HG02610 (cell line): ENCODE results near the gene MKRN2.

Source experiments
- ATAC-seq: cut with Tn5 transposase; IDR thresholded peaks from one replicate; pipeline ENCODE4 v1.9.1; 2021; ENCODE audit warnings: mild to moderate bottlenecking, moderate library complexity; ENCODE audit not compliant: unreplicated experiment

The MKRN2 gene

GRCh38 chr3:12585181-12585580 is 28.3 kb downstream of the MKRN2 start:
- ATAC-seq, result no peak

GRCh38 chr3:12585970-12586369 is 29.1 kb downstream of the MKRN2 start:
- peak; percentile 71 for ATAC-seq

- no peak for ATAC-seq
Observed at GRCh38 chr3:12586403-12586802, 29.5 kb downstream of the MKRN2 start.

- ATAC-seq, result no peak
Observed at GRCh38 chr3:12588039-12589009, 31.4 kb downstream of the MKRN2 start.

- no peak for ATAC-seq
Observed at GRCh38 chr3:12590096-12590495, 33.2 kb downstream of the MKRN2 start.

- ATAC-seq, result no peak
Observed at GRCh38 chr3:12591456-12591855, 34.6 kb downstream of the MKRN2 start.

- peak; percentile 49 for ATAC-seq
Observed at GRCh38 chr3:12591997-12592715, 35.3 kb downstream of the MKRN2 start.

- ATAC-seq, result no peak
Observed at GRCh38 chr3:12593473-12593872, 36.6 kb downstream of the MKRN2 start.

- no peak for ATAC-seq
Observed at GRCh38 chr3:12598890-12599289, 42.0 kb downstream of the MKRN2 start.

GRCh38 chr3:12601072-12601471 is 44.2 kb downstream of the MKRN2 start:
- no peak for ATAC-seq

GRCh38 chr3:12603969-12604368 is 47.1 kb downstream of the MKRN2 start:
- no peak for ATAC-seq

GRCh38 chr3:12608376-12608775 is 51.5 kb downstream of the MKRN2 start:
- no peak for ATAC-seq

- no peak for ATAC-seq
Observed at GRCh38 chr3:12611117-12611516, 54.2 kb downstream of the MKRN2 start.

- no peak for ATAC-seq
Observed at GRCh38 chr3:12612514-12613226, 55.8 kb downstream of the MKRN2 start.

- no peak for ATAC-seq
Observed at GRCh38 chr3:12613250-12613649, 56.4 kb downstream of the MKRN2 start.

GRCh38 chr3:12615266-12615665 is 58.4 kb downstream of the MKRN2 start:
- no peak for ATAC-seq

- no peak for ATAC-seq
Observed at GRCh38 chr3:12618426-12618825, 61.5 kb downstream of the MKRN2 start.

- no peak for ATAC-seq
Observed at GRCh38 chr3:12620305-12620704, 63.4 kb downstream of the MKRN2 start.

- ATAC-seq, result no peak
Observed at GRCh38 chr3:12620729-12621128, 63.8 kb downstream of the MKRN2 start.

GRCh38 chr3:12622335-12622734 is 65.4 kb downstream of the MKRN2 start:
- ATAC-seq, result no peak

- no peak for ATAC-seq
Observed at GRCh38 chr3:12624056-12624455, 67.2 kb downstream of the MKRN2 start.
